ENCODE measurements around the gene GHR.

DNA sequence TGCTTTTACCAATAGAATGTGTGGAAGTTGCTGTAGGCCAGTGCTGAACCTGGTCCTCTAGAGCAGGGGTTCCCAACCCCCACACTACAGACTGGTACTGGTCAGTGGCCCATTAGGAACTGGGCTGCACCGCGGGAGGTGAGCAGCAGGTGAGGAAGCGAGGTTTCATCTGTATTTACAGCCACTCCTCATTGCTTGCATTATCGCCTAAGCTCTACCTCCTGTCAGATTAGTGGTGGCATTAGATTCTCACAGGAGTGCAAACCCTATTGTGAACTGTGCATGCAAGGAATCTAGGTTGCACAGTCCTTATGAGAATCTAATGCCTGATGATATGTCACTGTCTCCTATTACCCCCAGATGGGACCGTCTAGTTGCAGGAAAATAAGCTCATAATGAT is 327.3 kb downstream of the GHR start:
- TF ChIP-seq CTCF (IDR thresholded peaks at IDR 0.05) = no peak
- TF ChIP-seq POLR2AphosphoS5 (IDR thresholded peaks at IDR 0.05) = no peak
